Effector CD4-positive, alpha-beta T cell (primary cell): ENCODE data around the gene GGCX.
"Not testable (repeated sequence)": the region's sequence is repeated elsewhere in the genome, so short reads cannot be mapped to it uniquely, and the experiment has no call there.

ENCODE experiments used
- DNase-seq: peaks from one replicate; pipeline ENCODE4 v3.0.0-alpha.2; 2020
- total RNA-seq: gene quantifications from one replicate; lab custom pipeline; 2026; lab: John Stamatoyannopoulos, UW

GGCX gene
- total RNA-seq: 33.0 reads per million, percentile 58 among the genes with 10 or more reads in this experiment

GRCh38 chr2:85561280-85562212, at the start of gene GGCX:
Gene GGCX, minus strand, starts transcription at chr2:85561493. Its CDS starts 65 bp downstream, at chr2:85561428.
- DNase-seq: peak; percentile 94

- DNase-seq: no peak
These were observed 46.2 kb upstream of the GGCX start for GRCh38 chr2:85607268-85608215.

GRCh38 chr2:85606116-85606455, 44.8 kb upstream of the GGCX start:
- DNase-seq: no peak

GRCh38 chr2:85605406-85606115, 44.3 kb upstream of the GGCX start:
- DNase-seq: no peak

- DNase-seq: no peak
These were observed 43.5 kb upstream of the GGCX start for GRCh38 chr2:85604568-85605339.

- not testable (repeated sequence) for DNase-seq
These were observed 42.8 kb upstream of the GGCX start for GRCh38 chr2:85604133-85604444.

- peak; percentile 79 for DNase-seq
These were observed 41.4 kb upstream of the GGCX start, which contains the start of gene TMEM150A for GRCh38 chr2:85602476-85603234. Gene TMEM150A, minus strand, starts transcription at chr2:85602698. Its CDS starts 750 bp downstream, at chr2:85601948.

- no peak for DNase-seq
These were observed 40.6 kb upstream of the GGCX start for GRCh38 chr2:85601771-85602475.

GRCh38 chr2:85600951-85601770, 39.9 kb upstream of the GGCX start:
- DNase-seq: no peak

- no peak for DNase-seq
These were observed 38.9 kb upstream of the GGCX start for GRCh38 chr2:85600235-85600575.

- DNase-seq: no peak
These were observed 38.4 kb upstream of the GGCX start for GRCh38 chr2:85599468-85600234.

GRCh38 chr2:85598594-85599340, 37.5 kb upstream of the GGCX start:
- DNase-seq: no peak

GRCh38 chr2:85597241-85597640, 35.9 kb upstream of the GGCX start:
- DNase-seq: no peak

GRCh38 chr2:85596486-85597143, 35.3 kb upstream of the GGCX start:
- DNase-seq: no peak

GRCh38 chr2:85596026-85596333, 34.7 kb upstream of the GGCX start:
- DNase-seq: no peak

- peak; percentile 89 for DNase-seq
These were observed 34.2 kb upstream of the GGCX start, which contains the start of gene RNF181 for GRCh38 chr2:85595301-85596025. Gene RNF181, plus strand, starts transcription at chr2:85595745. Its CDS starts 19 bp downstream, at chr2:85595764.
